IMR-90 (cell line): ENCODE results near the gene MICAL1. TPM values are rescaled to one million over a fixed set of nuclear protein-coding genes. Genes with fewer than 3 reads are reported as not detected.
A peak's percentile ranks its signal among the peaks of the same experiment; 100 is the strongest.

ENCODE experiments used
- ATAC-seq: fragments of 200-7000 bp; cut with Tn5 transposase; 2 replicates; pipeline ENCODE4 v1.9.1; 2020; ENCODE audit warnings: low read depth, mild to moderate bottlenecking, moderate library complexity
- BruUV-seq: library from RNA; stranded (reverse); fragments of 400-500 nt; replicated peaks from 2 replicates; lab custom pipeline; 2021; lab: Mats Ljungman, UMichigan
- CTCF ChIA-PET: fragments of 300-600 bp; formaldehyde crosslinking; extraction: SDS; loops from one replicate; lab custom pipeline; 2021; ENCODE audit warnings: antibody characterized with exemption; lab: Yijun Ruan, JAX
- POLR2A ChIA-PET: fragments of 300-600 bp; sonication (Branson Sonifier 250); formaldehyde crosslinking; loops from one replicate; lab custom pipeline; 2022; ENCODE audit warnings: antibody characterized with exemption; ENCODE audit not compliant: unreplicated experiment; lab: Charles Lee
- DNase-seq: peaks from one replicate; pipeline ENCODE4 v3.0.0; 2013
- H2AFZ ChIP-seq: replicated peaks from 2 replicates; pipeline ENCODE3; 2013; ENCODE audit warnings: low read length, mild to moderate bottlenecking; ENCODE audit not compliant: poor library complexity
- H2AK5ac ChIP-seq: 2 replicates; pipeline ENCODE4 v1.6.1; 2013; ENCODE audit warnings: low read depth, low read length, inconsistent platforms
- H2AK9ac ChIP-seq: replicated peaks from 2 replicates; pipeline ENCODE3; 2013; ENCODE audit warnings: mild to moderate bottlenecking, low read depth, low read length, moderate library complexity; ENCODE audit not compliant: poor library complexity
- H2BK120ac ChIP-seq: 2 replicates; pipeline ENCODE4 v1.6.1; 2013; ENCODE audit warnings: low read depth, low read length, inconsistent platforms
- H2BK15ac ChIP-seq: 3 replicates; pipeline ENCODE4 v1.6.1; 2013; ENCODE audit warnings: low read depth, low read length, inconsistent platforms
- H2BK20ac ChIP-seq: 2 replicates; pipeline ENCODE4 v1.6.1; 2013; ENCODE audit warnings: low read depth, mild to moderate bottlenecking, inconsistent platforms, low read length, moderate library complexity
- H2BK5ac ChIP-seq: 2 replicates; pipeline ENCODE4 v1.6.1; 2013; ENCODE audit warnings: mild to moderate bottlenecking, low read depth, low read length, inconsistent platforms; ENCODE audit not compliant: poor library complexity, severe bottlenecking
- H3K14ac ChIP-seq: replicated peaks from 2 replicates; pipeline ENCODE4 v1.6.1; 2013; ENCODE audit warnings: low read depth, low read length, inconsistent platforms
- H3K18ac ChIP-seq: 2 replicates; pipeline ENCODE4 v1.6.1; 2013; ENCODE audit warnings: low read depth, low read length, control low read depth
- H3K23ac ChIP-seq: 2 replicates; pipeline ENCODE4 v1.6.1; 2013; ENCODE audit warnings: low read depth, low read length, inconsistent platforms
- H3K27ac ChIP-seq: 2 replicates; pipeline ENCODE4 v1.5.1; 2013; ENCODE audit warnings: mild to moderate bottlenecking, control low read depth, low read length; ENCODE audit not compliant: insufficient read depth
- H3K27me3 ChIP-seq: 2 replicates; pipeline ENCODE4 v1.6.1; 2013; ENCODE audit warnings: low read length; ENCODE audit not compliant: control insufficient read depth, insufficient read depth
- H3K36me3 ChIP-seq: 2 replicates; pipeline ENCODE4 v1.6.1; 2013; ENCODE audit warnings: low read length, mixed read lengths; ENCODE audit not compliant: control insufficient read depth, insufficient read depth
- H3K4ac ChIP-seq: 2 replicates; pipeline ENCODE4 v1.6.1; 2013; ENCODE audit warnings: low read depth, low read length, inconsistent platforms
- H3K4me1 ChIP-seq: 2 replicates; pipeline ENCODE4 v1.6.1; 2013; ENCODE audit warnings: low read length, mixed read lengths; ENCODE audit not compliant: control insufficient read depth, insufficient read depth
- H3K4me2 ChIP-seq: 2 replicates; pipeline ENCODE4 v1.6.1; 2013; ENCODE audit warnings: low read depth, mild to moderate bottlenecking, control low read depth, low read length, moderate library complexity
- H3K4me3 ChIP-seq: 2 replicates; pipeline ENCODE4 v1.5.1; 2013; ENCODE audit warnings: low read depth, mild to moderate bottlenecking, control low read depth, low read length, moderate library complexity; ENCODE audit not compliant: insufficient read depth
- H3K56ac ChIP-seq: 2 replicates; pipeline ENCODE4 v1.6.1; 2013; ENCODE audit warnings: low read length, inconsistent platforms; ENCODE audit not compliant: insufficient read depth; ENCODE audit errors: extremely low read depth
- H3K79me1 ChIP-seq, 2 experiments: 2 replicates each; pipeline ENCODE4 v1.6.1; 2013; ENCODE audit warnings: low read length in 2 of 2, inconsistent platforms in 1 of 2, low read depth in 1 of 2
- H3K9ac ChIP-seq: 2 replicates; pipeline ENCODE4 v1.6.1; 2013; ENCODE audit warnings: low read depth, low read length, control low read depth
- H3K9me1 ChIP-seq: 2 replicates; pipeline ENCODE4 v1.6.1; 2013; ENCODE audit warnings: low read length, inconsistent platforms; ENCODE audit not compliant: insufficient read depth
- H3K9me3 ChIP-seq: 2 replicates; pipeline ENCODE4 v1.6.1; 2013; ENCODE audit warnings: low read length; ENCODE audit not compliant: control insufficient read depth, insufficient read depth
- H4K20me1 ChIP-seq: 2 replicates; pipeline ENCODE4 v1.6.1; 2013; ENCODE audit warnings: low read length, inconsistent platforms; ENCODE audit not compliant: insufficient read depth
- H4K5ac ChIP-seq: 2 replicates; pipeline ENCODE4 v1.6.1; 2013; ENCODE audit warnings: mild to moderate bottlenecking, low read depth, low read length, control low read depth
- H4K8ac ChIP-seq, 2 experiments: 2 replicates each; pipeline ENCODE4 v1.6.1; 2013; ENCODE audit warnings: low read depth in 2 of 2, low read length in 2 of 2, control low read depth in 1 of 2, inconsistent platforms in 1 of 2
- H4K91ac ChIP-seq: 2 replicates; pipeline ENCODE4 v1.6.1; 2013; ENCODE audit warnings: low read depth, low read length, inconsistent platforms; ENCODE audit not compliant: insufficient read depth
- BHLHE40 ChIP-seq: fragments of 150-350 bp; IDR thresholded peaks from 2 replicates; pipeline ENCODE4 v1.6.1; 2016; ENCODE audit warnings: mild to moderate bottlenecking, low read depth, low read length
- CEBPB ChIP-seq: IDR thresholded peaks from 2 replicates; pipeline ENCODE4 v1.6.1; 2012; ENCODE audit warnings: low read depth, low read length, improper control_type of control experiment
- CHD1 ChIP-seq: IDR thresholded peaks from 2 replicates; pipeline ENCODE4 v1.6.1; 2012; ENCODE audit warnings: low read depth, low read length, improper control_type of control experiment
- CTCF ChIP-seq: conservative IDR thresholded peaks from 2 replicates; pipeline ENCODE4 v1.5.1; 2012; ENCODE audit warnings: mild to moderate bottlenecking, low read depth, low read length, improper control_type of control experiment
- ELK1 ChIP-seq: fragments of 150-350 bp; IDR thresholded peaks from 2 replicates; pipeline ENCODE4 v1.6.1; 2016; ENCODE audit warnings: low read depth, mild to moderate bottlenecking, low read length, moderate library complexity, borderline replicate concordance
- FOS ChIP-seq: fragments of 150-350 bp; IDR thresholded peaks from 2 replicates; pipeline ENCODE4 v1.6.1; 2016; ENCODE audit warnings: low read depth, low read length
- MAFK ChIP-seq: IDR thresholded peaks from 2 replicates; pipeline ENCODE4 v1.6.1; 2012; ENCODE audit warnings: low read depth, low read length, improper control_type of control experiment
- MAZ ChIP-seq: IDR thresholded peaks from 2 replicates; pipeline ENCODE4 v1.6.1; 2012; ENCODE audit warnings: low read depth, mild to moderate bottlenecking, low read length, improper control_type of control experiment, moderate library complexity, borderline replicate concordance
- MXI1 ChIP-seq: IDR thresholded peaks from 2 replicates; pipeline ENCODE4 v1.6.1; 2012; ENCODE audit warnings: low read depth, mild to moderate bottlenecking, low read length, moderate library complexity, borderline replicate concordance
- NFE2L2 ChIP-seq: fragments of 150-350 bp; IDR thresholded peaks from 2 replicates; pipeline ENCODE4 v1.6.1; 2016; ENCODE audit warnings: low read depth, mild to moderate bottlenecking, low read length
- POLR2A ChIP-seq: IDR thresholded peaks from 2 replicates; pipeline ENCODE4 v1.6.1; 2012; ENCODE audit warnings: mild to moderate bottlenecking, low read depth, low read length
- RAD21 ChIP-seq: IDR thresholded peaks from 2 replicates; pipeline ENCODE4 v1.6.1; 2012; ENCODE audit warnings: low read length, improper control_type of control experiment
- RCOR1 ChIP-seq: IDR thresholded peaks from 2 replicates; pipeline ENCODE4 v1.6.1; 2012; ENCODE audit warnings: mild to moderate bottlenecking, low read length, improper control_type of control experiment; ENCODE audit not compliant: insufficient replicate concordance
- RFX5 ChIP-seq: IDR thresholded peaks from 2 replicates; pipeline ENCODE4 v1.8.0; 2012; ENCODE audit warnings: low read depth, mild to moderate bottlenecking, low read length, moderate library complexity
- SMC3 ChIP-seq: fragments of 150-350 bp; IDR thresholded peaks from 2 replicates; pipeline ENCODE4 v1.6.1; 2016; ENCODE audit warnings: low read depth, mild to moderate bottlenecking, antibody characterized with exemption, low read length, moderate library complexity
- USF2 ChIP-seq: fragments of 150-350 bp; IDR thresholded peaks from 2 replicates; pipeline ENCODE4 v1.6.1; 2017; ENCODE audit warnings: mild to moderate bottlenecking, antibody characterized with exemption, low read length, low read depth
- WGBS, 2 experiments: methylation state at CpG; one replicate each; pipeline versions ENCODE4 v1.1.5 to v1.1.7; 2013; ENCODE audit warnings: missing lambda C conversion rate in 2 of 2; ENCODE audit not compliant: insufficient read length in 1 of 2; ENCODE audit errors: extremely low coverage in 2 of 2; 5-methylcytosine and 5-hydroxymethylcytosine counted together
- dilution Hi-C: fragments of 300-500 bp; cut with HindIII; formaldehyde crosslinking; loops from one replicate; pipeline ENCODE4 v1.14.3; 2018; ENCODE audit warnings: low sequenced_read_pairs; ENCODE audit not compliant: unreplicated experiment
- in situ Hi-C: fragments of 300-500 bp; cut with MboI; formaldehyde crosslinking; loops from 3 replicates; pipeline ENCODE4 v1.14.3; 2019; ENCODE audit warnings: low sequenced_read_pairs, inconsistent platforms, mixed read lengths
- intact Hi-C: fragments of 100-400 bp; cut with micrococcal nuclease; formaldehyde crosslinking; loops from 2 replicates; pipeline ENCODE4 v1.10.0; 2022
- polyA plus RNA-seq, 3 experiments: library from polyadenylated mRNA; depleted of rRNA; stranded (reverse); fragments of >200 nt; gene quantifications; 2 replicates each; pipeline ENCODE4 v1.2.3, GENCODE V29; 2012; ENCODE audit warnings: low replicate concordance in 1 of 3
- total RNA-seq: library from RNA; depleted of rRNA; stranded (reverse); fragments of >200 nt; gene quantifications from 2 replicates; pipeline ENCODE4 v1.2.3, GENCODE V29; 2012

MICAL1 gene
- total and polyA plus RNA-seq, 2 of the 4 experiments (the other 2 are of a cell fraction): 30.5 to 57.1 TPM

GRCh38 chr6:109477725-109478124 is 22.2 kb upstream of the MICAL1 start:
- Histone ChIP-seq H3K4me3 (no peak overlapping the region), H3K18ac (no peak overlapping the region), H3K27ac (no peak overlapping the region), H2BK5ac (no peak overlapping the region), H3K4me1 (peaks cover 7% of the 10 kb centered on the region), H4K5ac (no peak overlapping the region), H2BK20ac (no peak overlapping the region), H3K36me3 (peaks cover 30% of the 10 kb centered on the region), H3K56ac (no peak overlapping the region), H3K9ac (no peak overlapping the region), H2AK9ac (no peak overlapping the region), H2BK120ac (no peak overlapping the region), H2AFZ (no peak overlapping the region), H2AK5ac (no peak overlapping the region), H3K4me2 (no peak overlapping the region), H3K14ac (no peak overlapping the region), H4K20me1 (peaks cover 7% of the 10 kb centered on the region; the same call in 1 of the 2 replicates), H2BK15ac (no peak overlapping the region), H3K4ac (no peak overlapping the region), H3K79me1 (peaks cover 52 to 60% of the 10 kb centered on the region in 2 experiments), H4K91ac (no peak overlapping the region), H3K9me1 (peaks cover 11% of the 10 kb centered on the region), H3K27me3 (no peaks in the 10 kb centered on the region), H4K8ac (no peak overlapping the region), H3K23ac (peak overlapping the region; percentile 56; the same call in 1 of the 2 replicates), H3K9me3 (no peaks in the 10 kb centered on the region)
- dilution Hi-C loops (no loop called here), in situ Hi-C loops (no loop called here), intact Hi-C loops (no loop called here)
- no CpG with 5 or more reads among the region's 2 CpGs for WGBS, 2 experiments
- BruUV-seq: no TSS peak
- TF ChIP-seq MXI1 (no peak), MAZ (no peak), MAFK (no peak), POLR2A (no peak), BHLHE40 (no peak), NFE2L2 (no peak), SMC3 (no peak), FOS (no peak), ELK1 (no peak), RFX5 (no peak), USF2 (no peak), RAD21 (no peak), CTCF (no peak), RCOR1 (no peak), CHD1 (no peak), CEBPB (no peak)
- POLR2A ChIA-PET: no interaction called here
- ATAC-seq (no peak), DNase-seq (no peak)
- CTCF ChIA-PET: no interaction called here
